HepG2 (cell line): ENCODE data around the gene EEF1AKMT3. TPM values are rescaled to one million over a fixed set of nuclear protein-coding genes. Genes with fewer than 3 reads are reported as not detected.

Source experiments
- ETV6 ChIP-seq: sonication (generic); formaldehyde crosslinking; conservative IDR thresholded peaks from 2 replicates; pipeline ENCODE4 v1.4.0; 2020; ENCODE audit warnings: missing genetic modification reagents
- GPN1 ChIP-seq: sonication (generic); formaldehyde crosslinking; IDR thresholded peaks from 2 replicates; pipeline ENCODE4 v1.5.1; 2020; ENCODE audit warnings: missing genetic modification reagents, borderline replicate concordance
- HOXA3 ChIP-seq: sonication (generic); formaldehyde crosslinking; IDR thresholded peaks from 2 replicates; pipeline ENCODE4 v1.5.0; 2020; ENCODE audit warnings: missing genetic modification reagents
- IKZF1 ChIP-seq: fragments of 450-650 bp; IDR thresholded peaks from 2 replicates; pipeline ENCODE4 v1.7.1; 2016
- IRF2 ChIP-seq: IDR thresholded peaks from 2 replicates; pipeline ENCODE4 v1.6.1; 2018; ENCODE audit warnings: missing genetic modification reagents, missing compliant biosample characterization
- PRMT3 ChIP-seq: sonication (generic); formaldehyde crosslinking; IDR thresholded peaks from 2 replicates; pipeline ENCODE4 v1.8.1; 2022; ENCODE audit warnings: low read depth, mild to moderate bottlenecking, moderate library complexity, missing genetic modification reagents, borderline replicate concordance
- RAD21 ChIP-seq: fragments of 450-650 bp; formaldehyde crosslinking; IDR thresholded peaks from 2 replicates; pipeline ENCODE4 v1.5.0; 2020; ENCODE audit warnings: mild to moderate bottlenecking
- ZNF562 ChIP-seq: sonication (generic); formaldehyde crosslinking; IDR thresholded peaks from 2 replicates; pipeline ENCODE4 v1.8.0; 2022; ENCODE audit warnings: missing genetic modification reagents, borderline replicate concordance
- ZNF674 ChIP-seq: sonication (generic); formaldehyde crosslinking; IDR thresholded peaks from 2 replicates; pipeline ENCODE4 v1.5.0; 2020; ENCODE audit warnings: low read depth, mild to moderate bottlenecking, missing genetic modification reagents
- ZNF7 ChIP-seq: IDR thresholded peaks from 2 replicates; pipeline ENCODE4 v1.6.1; 2016; ENCODE audit warnings: missing biosample characterization, missing genetic modification reagents
- ZNF747 ChIP-seq: sonication (generic); formaldehyde crosslinking; IDR thresholded peaks from 2 replicates; pipeline ENCODE4 v1.8.1; 2023; ENCODE audit warnings: missing genetic modification reagents, mild to moderate bottlenecking, borderline replicate concordance
- ZNF792 ChIP-seq: IDR thresholded peaks from 2 replicates; pipeline ENCODE4 v1.6.1; 2016
- polyA plus RNA-seq, 8 experiments: library from polyadenylated mRNA; depleted of rRNA in 3 of 8; stranded (reverse) in 7 of 8; unstranded in 1 of 8; fragments of >200 nt; fragmentation: Illumina TruSeq in 4 of 8; extraction: Trizol in 4 of 8; gene quantifications; 2 replicates each; pipeline versions ENCODE4 v1.2.1 to v1.2.3, GENCODE V29; 2011 to 2016; ENCODE audit warnings: low read depth in 4 of 8, missing spikeins in 1 of 8, mixed read lengths in 1 of 8; ENCODE audit not compliant: insufficient read depth in 1 of 8
- total RNA-seq, 5 experiments: library from RNA; depleted of rRNA; stranded (reverse); fragments of >200 nt; fragmentation: Illumina TruSeq; extraction: Trizol; gene quantifications; 2 replicates each; pipeline ENCODE4 v1.2.3, GENCODE V29; 2016; ENCODE audit warnings: low read depth in 1 of 5
- TF ChIP-seq, protein P1 (sequence below): sonication (generic); formaldehyde crosslinking; IDR thresholded peaks from 2 replicates; pipeline ENCODE4 v1.5.1; 2020; ENCODE audit warnings: mild to moderate bottlenecking, missing genetic modification reagents, moderate library complexity
- TF ChIP-seq, protein P2 (sequence below): sonication (generic); formaldehyde crosslinking; IDR thresholded peaks from 2 replicates; pipeline ENCODE4 v1.4.0; 2020; ENCODE audit warnings: missing genetic modification reagents
- TF ChIP-seq, protein P3 (sequence below): sonication (generic); formaldehyde crosslinking; IDR thresholded peaks from 2 replicates; pipeline ENCODE4 v1.5.0; 2020; ENCODE audit warnings: missing genetic modification reagents, mild to moderate bottlenecking, borderline replicate concordance
- TF ChIP-seq, protein P4 (sequence below): IDR thresholded peaks from 2 replicates; pipeline ENCODE4 v1.6.1; 2012; ENCODE audit warnings: low read depth, low read length, improper control_type of control experiment
- TF ChIP-seq, protein P5 (sequence below): fragments of 450-650 bp; IDR thresholded peaks from 2 replicates; pipeline ENCODE4 v1.6.1; 2017; ENCODE audit warnings: mild to moderate bottlenecking
- TF ChIP-seq, protein P6 (sequence below): IDR thresholded peaks from 2 replicates; pipeline ENCODE4 v1.6.1; 2018; ENCODE audit warnings: missing genetic modification reagents, mild to moderate bottlenecking, missing compliant biosample characterization

Gene EEF1AKMT3
- total and polyA plus RNA-seq, 2 of the 13 experiments (the other 11 are each of a cell fraction or from before 2014, with no cell fraction given): 4.7 to 11.4 TPM

DNA sequence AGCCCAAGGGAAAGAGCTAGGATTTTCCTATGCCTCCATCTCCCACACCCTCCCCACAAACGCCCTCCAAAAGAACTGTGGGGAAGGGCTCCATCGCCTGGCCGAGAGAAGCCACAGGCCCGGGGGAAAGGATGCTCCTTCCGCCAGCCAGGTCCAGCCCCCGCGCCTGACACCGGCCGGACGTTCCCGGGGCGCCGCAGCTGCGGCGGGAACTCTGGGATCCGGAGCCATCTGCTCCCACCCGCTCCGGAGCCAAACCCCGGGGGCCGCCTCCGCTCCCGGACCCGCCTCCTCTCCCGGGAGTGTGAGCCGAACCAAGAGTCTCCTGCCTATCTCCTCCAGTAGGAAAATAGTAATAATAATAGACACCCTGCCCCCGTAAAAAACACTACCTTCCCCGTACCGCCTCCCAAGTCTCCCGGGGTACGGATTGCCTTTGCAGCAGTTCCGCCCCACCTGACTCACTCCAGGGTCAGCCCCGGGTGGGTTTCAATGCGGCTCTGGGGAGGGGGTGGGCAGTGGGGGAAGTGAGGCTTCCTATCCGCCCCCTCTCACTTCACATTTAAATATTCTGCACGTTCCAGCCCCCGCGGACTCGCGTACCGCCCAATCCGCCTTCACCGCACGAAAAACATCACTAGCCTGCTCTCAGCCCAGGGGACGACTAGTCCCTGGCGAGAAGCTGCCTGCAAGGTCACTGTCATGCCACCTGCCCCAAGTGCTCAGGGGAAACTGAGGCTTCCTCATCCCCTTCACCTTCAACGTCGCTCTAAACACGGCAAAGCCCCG is 36.3 kb upstream of the EEF1AKMT3 start (continued):
- TF ChIP-seq PRMT3 (no peak), ETV6 (no peak), IKZF1 (no peak), GPN1 (CRISPR knock-in tag) (no peak), ZNF674 (CRISPR knock-in tag) (peak; percentile 44; the same call in 1 of the 2 replicates), ZNF747 (0 out of 2 replicates have a peak, but pooled peaks have one; percentile 43), RAD21 (CRISPR knock-in tag) (peak; percentile 62; the same call in 1 of the 2 replicates), ZNF792 (no peak), ZNF562 (CRISPR knock-in tag) (no peak), ZNF7 (CRISPR knock-in tag) (no peak), HOXA3 (CRISPR knock-in tag) (peak; percentile 31; the same call in 1 of the 2 replicates), IRF2 (CRISPR knock-in tag) (no peak)
- TF ChIP-seq, protein P1, sequence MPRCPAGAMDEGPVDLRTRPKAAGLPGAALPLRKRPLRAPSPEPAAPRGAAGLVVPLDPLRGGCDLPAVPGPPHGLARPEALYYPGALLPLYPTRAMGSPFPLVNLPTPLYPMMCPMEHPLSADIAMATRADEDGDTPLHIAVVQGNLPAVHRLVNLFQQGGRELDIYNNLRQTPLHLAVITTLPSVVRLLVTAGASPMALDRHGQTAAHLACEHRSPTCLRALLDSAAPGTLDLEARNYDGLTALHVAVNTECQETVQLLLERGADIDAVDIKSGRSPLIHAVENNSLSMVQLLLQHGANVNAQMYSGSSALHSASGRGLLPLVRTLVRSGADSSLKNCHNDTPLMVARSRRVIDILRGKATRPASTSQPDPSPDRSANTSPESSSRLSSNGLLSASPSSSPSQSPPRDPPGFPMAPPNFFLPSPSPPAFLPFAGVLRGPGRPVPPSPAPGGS: no peak
- TF ChIP-seq, protein P2, sequence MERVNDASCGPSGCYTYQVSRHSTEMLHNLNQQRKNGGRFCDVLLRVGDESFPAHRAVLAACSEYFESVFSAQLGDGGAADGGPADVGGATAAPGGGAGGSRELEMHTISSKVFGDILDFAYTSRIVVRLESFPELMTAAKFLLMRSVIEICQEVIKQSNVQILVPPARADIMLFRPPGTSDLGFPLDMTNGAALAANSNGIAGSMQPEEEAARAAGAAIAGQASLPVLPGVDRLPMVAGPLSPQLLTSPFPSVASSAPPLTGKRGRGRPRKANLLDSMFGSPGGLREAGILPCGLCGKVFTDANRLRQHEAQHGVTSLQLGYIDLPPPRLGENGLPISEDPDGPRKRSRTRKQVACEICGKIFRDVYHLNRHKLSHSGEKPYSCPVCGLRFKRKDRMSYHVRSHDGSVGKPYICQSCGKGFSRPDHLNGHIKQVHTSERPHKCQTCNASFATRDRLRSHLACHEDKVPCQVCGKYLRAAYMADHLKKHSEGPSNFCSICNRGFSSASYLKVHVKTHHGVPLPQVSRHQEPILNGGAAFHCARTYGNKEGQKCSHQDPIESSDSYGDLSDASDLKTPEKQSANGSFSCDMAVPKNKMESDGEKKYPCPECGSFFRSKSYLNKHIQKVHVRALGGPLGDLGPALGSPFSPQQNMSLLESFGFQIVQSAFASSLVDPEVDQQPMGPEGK (CRISPR knock-in tag): peak; percentile 50
- TF ChIP-seq, protein P3, sequence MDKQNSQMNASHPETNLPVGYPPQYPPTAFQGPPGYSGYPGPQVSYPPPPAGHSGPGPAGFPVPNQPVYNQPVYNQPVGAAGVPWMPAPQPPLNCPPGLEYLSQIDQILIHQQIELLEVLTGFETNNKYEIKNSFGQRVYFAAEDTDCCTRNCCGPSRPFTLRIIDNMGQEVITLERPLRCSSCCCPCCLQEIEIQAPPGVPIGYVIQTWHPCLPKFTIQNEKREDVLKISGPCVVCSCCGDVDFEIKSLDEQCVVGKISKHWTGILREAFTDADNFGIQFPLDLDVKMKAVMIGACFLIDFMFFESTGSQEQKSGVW (CRISPR knock-in tag): no peak
- TF ChIP-seq, protein P4, sequence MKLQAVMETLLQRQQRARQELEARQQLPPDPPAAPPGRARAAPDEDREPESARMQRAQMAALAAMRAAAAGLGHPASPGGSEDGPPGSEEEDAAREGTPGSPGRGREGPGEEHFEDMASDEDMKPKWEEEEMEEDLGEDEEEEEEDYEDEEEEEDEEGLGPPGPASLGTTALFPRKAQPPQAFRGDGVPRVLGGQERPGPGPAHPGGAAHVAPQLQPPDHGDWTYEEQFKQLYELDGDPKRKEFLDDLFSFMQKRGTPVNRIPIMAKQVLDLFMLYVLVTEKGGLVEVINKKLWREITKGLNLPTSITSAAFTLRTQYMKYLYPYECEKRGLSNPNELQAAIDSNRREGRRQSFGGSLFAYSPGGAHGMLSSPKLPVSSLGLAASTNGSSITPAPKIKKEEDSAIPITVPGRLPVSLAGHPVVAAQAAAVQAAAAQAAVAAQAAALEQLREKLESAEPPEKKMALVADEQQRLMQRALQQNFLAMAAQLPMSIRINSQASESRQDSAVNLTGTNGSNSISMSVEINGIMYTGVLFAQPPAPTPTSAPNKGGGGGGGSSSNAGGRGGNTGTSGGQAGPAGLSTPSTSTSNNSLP: no peak
- TF ChIP-seq, protein P5, sequence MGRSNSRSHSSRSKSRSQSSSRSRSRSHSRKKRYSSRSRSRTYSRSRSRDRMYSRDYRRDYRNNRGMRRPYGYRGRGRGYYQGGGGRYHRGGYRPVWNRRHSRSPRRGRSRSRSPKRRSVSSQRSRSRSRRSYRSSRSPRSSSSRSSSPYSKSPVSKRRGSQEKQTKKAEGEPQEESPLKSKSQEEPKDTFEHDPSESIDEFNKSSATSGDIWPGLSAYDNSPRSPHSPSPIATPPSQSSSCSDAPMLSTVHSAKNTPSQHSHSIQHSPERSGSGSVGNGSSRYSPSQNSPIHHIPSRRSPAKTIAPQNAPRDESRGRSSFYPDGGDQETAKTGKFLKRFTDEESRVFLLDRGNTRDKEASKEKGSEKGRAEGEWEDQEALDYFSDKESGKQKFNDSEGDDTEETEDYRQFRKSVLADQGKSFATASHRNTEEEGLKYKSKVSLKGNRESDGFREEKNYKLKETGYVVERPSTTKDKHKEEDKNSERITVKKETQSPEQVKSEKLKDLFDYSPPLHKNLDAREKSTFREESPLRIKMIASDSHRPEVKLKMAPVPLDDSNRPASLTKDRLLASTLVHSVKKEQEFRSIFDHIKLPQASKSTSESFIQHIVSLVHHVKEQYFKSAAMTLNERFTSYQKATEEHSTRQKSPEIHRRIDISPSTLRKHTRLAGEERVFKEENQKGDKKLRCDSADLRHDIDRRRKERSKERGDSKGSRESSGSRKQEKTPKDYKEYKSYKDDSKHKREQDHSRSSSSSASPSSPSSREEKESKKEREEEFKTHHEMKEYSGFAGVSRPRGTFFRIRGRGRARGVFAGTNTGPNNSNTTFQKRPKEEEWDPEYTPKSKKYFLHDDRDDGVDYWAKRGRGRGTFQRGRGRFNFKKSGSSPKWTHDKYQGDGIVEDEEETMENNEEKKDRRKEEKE: no peak
- TF ChIP-seq, protein P6, sequence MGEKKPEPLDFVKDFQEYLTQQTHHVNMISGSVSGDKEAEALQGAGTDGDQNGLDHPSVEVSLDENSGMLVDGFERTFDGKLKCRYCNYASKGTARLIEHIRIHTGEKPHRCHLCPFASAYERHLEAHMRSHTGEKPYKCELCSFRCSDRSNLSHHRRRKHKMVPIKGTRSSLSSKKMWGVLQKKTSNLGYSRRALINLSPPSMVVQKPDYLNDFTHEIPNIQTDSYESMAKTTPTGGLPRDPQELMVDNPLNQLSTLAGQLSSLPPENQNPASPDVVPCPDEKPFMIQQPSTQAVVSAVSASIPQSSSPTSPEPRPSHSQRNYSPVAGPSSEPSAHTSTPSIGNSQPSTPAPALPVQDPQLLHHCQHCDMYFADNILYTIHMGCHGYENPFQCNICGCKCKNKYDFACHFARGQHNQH (CRISPR knock-in tag): no peak
